Measurements from ENCODE around the gene MRPS7.

Gene MRPS7

GRCh38 chr17:75260641-75261335 lies 891 bp upstream of the MRPS7 start:
- H3K4me3 Mint-ChIP-seq, result peak overlapping the region; percentile 89
- peak; percentile 67 for ATAC-seq
- peaks cover 15% of the 10 kb centered on the region for H3K36me3 Mint-ChIP-seq
- H3K27ac Mint-ChIP-seq, result peak overlapping the region; percentile 100
- H3K4me1 Mint-ChIP-seq, result peaks cover 64% of the 10 kb centered on the region
- no peaks in the 10 kb centered on the region for H3K9me3 Mint-ChIP-seq
- H3K27me3 Mint-ChIP-seq, result no peaks in the 10 kb centered on the region

- Mint-ChIP-seq H3K36me3 (peaks cover 21% of the 10 kb centered on the region), H3K27ac (peak overlapping the region; percentile 100), H3K27me3 (no peaks in the 10 kb centered on the region), H3K4me1 (peaks cover 55% of the 10 kb centered on the region), H3K9me3 (no peaks in the 10 kb centered on the region), H3K4me3 (peak overlapping the region; percentile 89)
- no peak for ATAC-seq
Observed at GRCh38 chr17:75262112-75262606, 480 bp downstream of the MRPS7 start.

GRCh38 chr17:75263055-75263454 lies 1.4 kb downstream of the MRPS7 start:
- H3K27ac Mint-ChIP-seq, result peak overlapping the region; percentile 100
- peaks cover 55% of the 10 kb centered on the region for H3K4me1 Mint-ChIP-seq
- peak overlapping the region; percentile 89 for H3K4me3 Mint-ChIP-seq
- ATAC-seq, result no peak
- no peaks in the 10 kb centered on the region for H3K27me3 Mint-ChIP-seq
- no peaks in the 10 kb centered on the region for H3K9me3 Mint-ChIP-seq
- peaks cover 28% of the 10 kb centered on the region for H3K36me3 Mint-ChIP-seq

GRCh38 chr17:75265614-75266315 lies 4.1 kb downstream of the MRPS7 start:
- Mint-ChIP-seq H3K9me3 (no peaks in the 10 kb centered on the region), H3K36me3 (peaks cover 19% of the 10 kb centered on the region), H3K4me3 (no peak overlapping the region), H3K27ac (no peak overlapping the region), H3K4me1 (peaks cover 49% of the 10 kb centered on the region), H3K27me3 (no peaks in the 10 kb centered on the region)
- ATAC-seq, result no peak

GRCh38 chr17:75266316-75267152 lies 4.9 kb downstream of the MRPS7 start:
- no peak overlapping the region for H3K4me3 Mint-ChIP-seq
- no peak for ATAC-seq
- H3K27me3 Mint-ChIP-seq, result no peaks in the 10 kb centered on the region
- H3K27ac Mint-ChIP-seq, result no peak overlapping the region
- peaks cover 46% of the 10 kb centered on the region for H3K4me1 Mint-ChIP-seq
- peaks cover 19% of the 10 kb centered on the region for H3K36me3 Mint-ChIP-seq
- no peaks in the 10 kb centered on the region for H3K9me3 Mint-ChIP-seq

- peaks cover 50% of the 10 kb centered on the region for H3K4me1 Mint-ChIP-seq
- H3K9me3 Mint-ChIP-seq, result no peaks in the 10 kb centered on the region
- H3K27ac Mint-ChIP-seq, result peak overlapping the region; percentile 31
- ATAC-seq, result no peak
- no peak overlapping the region for H3K4me3 Mint-ChIP-seq
- no peaks in the 10 kb centered on the region for H3K27me3 Mint-ChIP-seq
- peaks cover 24% of the 10 kb centered on the region for H3K36me3 Mint-ChIP-seq
Observed at GRCh38 chr17:75267153-75267410, 5.4 kb downstream of the MRPS7 start.

GRCh38 chr17:75267411-75268232 lies 5.9 kb downstream of the MRPS7 start:
- no peak for ATAC-seq
- Mint-ChIP-seq H3K9me3 (no peaks in the 10 kb centered on the region), H3K36me3 (peaks cover 26% of the 10 kb centered on the region), H3K27ac (peak overlapping the region; percentile 31), H3K27me3 (no peaks in the 10 kb centered on the region), H3K4me3 (no peak overlapping the region), H3K4me1 (peaks cover 50% of the 10 kb centered on the region)

GRCh38 chr17:75269844-75270217 lies 8.2 kb downstream of the MRPS7 start:
- Mint-ChIP-seq H3K27me3 (no peaks in the 10 kb centered on the region), H3K27ac (peak overlapping the region; percentile 90), H3K36me3 (peaks cover 38% of the 10 kb centered on the region), H3K4me3 (peak overlapping the region; percentile 93), H3K9me3 (no peaks in the 10 kb centered on the region), H3K4me1 (peaks cover 64% of the 10 kb centered on the region)
- no peak for ATAC-seq

- H3K27ac Mint-ChIP-seq, result peak overlapping the region; percentile 90
- ATAC-seq, result peak; percentile 69
- H3K36me3 Mint-ChIP-seq, result peaks cover 41% of the 10 kb centered on the region
- H3K9me3 Mint-ChIP-seq, result no peaks in the 10 kb centered on the region
- no peaks in the 10 kb centered on the region for H3K27me3 Mint-ChIP-seq
- peaks cover 68% of the 10 kb centered on the region for H3K4me1 Mint-ChIP-seq
- H3K4me3 Mint-ChIP-seq, result peak overlapping the region; percentile 93
Observed at GRCh38 chr17:75270218-75270965, 8.7 kb downstream of the MRPS7 start.

GRCh38 chr17:75270966-75271232 lies 9.2 kb downstream of the MRPS7 start, which contains the start of gene MIF4GD:
MIF4GD (minus strand) TSS chr17:75271231; CDS start chr17:75270195, 1,036 bp downstream.
- Mint-ChIP-seq H3K4me3 (peak within 1 kb of the TSS; percentile 93), H3K27me3 (no peaks in the 10 kb centered on the region), H3K27ac (peak within 1 kb of the TSS; percentile 90), H3K4me1 (peaks cover 70% of the 10 kb centered on the region), H3K9me3 (no peaks in the 10 kb centered on the region), H3K36me3 (peaks cover 38% of the 10 kb centered on the region)
- ATAC-seq, result no peak

- Mint-ChIP-seq H3K27me3 (no peaks in the 10 kb centered on the region), H3K36me3 (peaks cover 38% of the 10 kb centered on the region), H3K27ac (peak overlapping the region; percentile 90), H3K4me1 (peaks cover 70% of the 10 kb centered on the region), H3K4me3 (peak overlapping the region; percentile 88), H3K9me3 (no peaks in the 10 kb centered on the region)
- ATAC-seq, result peak; percentile 91
Observed at GRCh38 chr17:75271233-75271954, 9.7 kb downstream of the MRPS7 start.

GRCh38 chr17:75271955-75272847 lies 10.5 kb downstream of the MRPS7 start:
- ATAC-seq, result no peak
- Mint-ChIP-seq H3K27me3 (no peaks in the 10 kb centered on the region), H3K4me1 (peaks cover 64% of the 10 kb centered on the region), H3K9me3 (no peaks in the 10 kb centered on the region), H3K36me3 (peaks cover 33% of the 10 kb centered on the region), H3K27ac (peak overlapping the region; percentile 90), H3K4me3 (peak overlapping the region; percentile 88)

- peaks cover 29% of the 10 kb centered on the region for H3K36me3 Mint-ChIP-seq
- H3K4me3 Mint-ChIP-seq, result peak overlapping the region; percentile 88
- H3K4me1 Mint-ChIP-seq, result peaks cover 58% of the 10 kb centered on the region
- no peaks in the 10 kb centered on the region for H3K9me3 Mint-ChIP-seq
- H3K27me3 Mint-ChIP-seq, result no peaks in the 10 kb centered on the region
- H3K27ac Mint-ChIP-seq, result peak overlapping the region; percentile 90
- no peak for ATAC-seq
Observed at GRCh38 chr17:75272848-75273184, 11.1 kb downstream of the MRPS7 start.

Data from stimulated activated memory B cell treated with anti-CD40 and anti-IgM and Interleukin-4, amounts not matched to agents 10 μg/mL and 1 μg/mL and 100 μg/mL, for 72 hours (primary cell).